Bone marrow (tissue), 2 donors: ENCODE data around the gene PRLR.
"Not testable (repeated sequence)": the region's sequence is repeated elsewhere in the genome, so short reads cannot be mapped to it uniquely, and the experiment has no call there.

ENCODE experiments used
- DNase-seq, 2 donors: peaks; one replicate each; lab custom pipeline; 2025; lab: John Stamatoyannopoulos, UW

PRLR gene

DNA sequence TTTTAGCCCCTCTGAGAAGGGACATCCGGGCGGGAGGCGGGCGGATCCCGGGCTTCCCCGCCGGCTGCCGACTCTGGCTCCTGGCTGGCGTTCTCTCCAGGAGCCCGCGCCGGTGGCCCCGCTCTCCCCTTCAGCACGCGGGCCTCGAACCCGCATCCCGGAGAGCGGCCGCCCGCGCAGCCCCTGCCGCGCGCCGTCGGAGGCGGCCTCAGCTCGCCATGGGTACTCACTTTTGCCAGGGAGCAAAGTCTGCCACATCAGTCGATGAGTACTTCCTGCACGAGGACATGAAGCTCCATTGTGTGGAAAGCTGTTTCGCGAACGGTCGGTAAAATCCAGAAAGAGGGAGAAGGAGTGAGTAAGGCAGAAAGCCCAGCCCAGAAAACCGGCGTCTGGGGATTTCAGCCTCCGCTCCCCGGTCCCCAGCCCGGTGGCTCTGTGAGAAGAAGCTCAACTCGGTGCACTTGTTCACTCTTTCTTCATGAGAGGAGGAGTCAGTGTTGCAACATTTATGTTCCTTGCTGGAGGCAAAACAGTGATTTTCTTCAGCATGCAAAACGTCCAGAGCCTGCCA, at the start of gene PRLR:
PRLR (minus strand) TSS at position 450 of the 574 bp plus-strand sequence. CDS start 140,867 bp downstream, outside the sequence.
- DNase-seq, result peak in 1 of 2 donors; percentile 20

GRCh38 chr5:35274839-35275509, 44.7 kb upstream of the PRLR start:
- no peak for DNase-seq

- no peak for DNase-seq
Measured at GRCh38 chr5:35269006-35269405, 38.7 kb upstream of the PRLR start.

DNA sequence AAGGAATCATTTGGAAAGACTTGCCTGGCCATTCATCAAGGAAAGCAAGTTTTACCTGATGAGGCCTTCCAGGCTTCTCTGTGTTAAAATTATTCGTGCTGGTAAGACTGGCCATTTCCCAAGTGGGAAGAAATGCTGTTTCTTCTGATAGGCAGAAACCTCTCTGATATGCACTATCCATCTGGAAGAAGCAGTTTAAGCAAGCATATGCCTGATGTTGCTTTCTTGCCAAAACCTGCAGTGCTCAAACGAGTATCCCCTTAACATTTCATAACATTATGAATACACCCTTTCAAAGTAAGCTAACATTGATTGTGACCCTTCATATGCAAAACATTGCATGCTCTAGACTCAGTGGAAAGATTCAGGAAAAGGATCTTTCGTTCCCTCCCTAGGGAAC, 36.0 kb upstream of the PRLR start:
- no peak for DNase-seq

DNA sequence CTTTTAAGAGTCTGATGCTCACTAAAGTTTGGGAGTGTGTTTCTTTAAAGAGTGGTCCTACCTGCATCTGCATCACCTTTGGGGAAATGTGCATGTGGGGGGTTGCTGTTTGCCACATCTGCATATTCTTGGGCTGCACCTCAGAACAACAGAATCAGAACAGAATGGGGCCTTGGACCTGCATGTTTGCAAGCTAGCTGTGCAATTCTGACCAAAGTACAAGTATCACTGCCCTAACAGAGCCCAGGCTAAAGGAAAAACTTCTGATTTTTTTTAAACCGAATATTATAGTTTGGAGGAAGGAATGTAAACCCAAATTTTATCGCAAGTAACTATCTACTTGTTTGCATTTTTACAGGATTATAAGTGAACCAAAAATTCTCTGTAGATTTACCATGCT, 34.2 kb upstream of the PRLR start:
- no peak for DNase-seq

GRCh38 chr5:35263266-35263877, 33.1 kb upstream of the PRLR start:
- no peak for DNase-seq

- DNase-seq, result no peak
Measured at GRCh38 chr5:35253582-35253981, 23.3 kb upstream of the PRLR start.

DNA sequence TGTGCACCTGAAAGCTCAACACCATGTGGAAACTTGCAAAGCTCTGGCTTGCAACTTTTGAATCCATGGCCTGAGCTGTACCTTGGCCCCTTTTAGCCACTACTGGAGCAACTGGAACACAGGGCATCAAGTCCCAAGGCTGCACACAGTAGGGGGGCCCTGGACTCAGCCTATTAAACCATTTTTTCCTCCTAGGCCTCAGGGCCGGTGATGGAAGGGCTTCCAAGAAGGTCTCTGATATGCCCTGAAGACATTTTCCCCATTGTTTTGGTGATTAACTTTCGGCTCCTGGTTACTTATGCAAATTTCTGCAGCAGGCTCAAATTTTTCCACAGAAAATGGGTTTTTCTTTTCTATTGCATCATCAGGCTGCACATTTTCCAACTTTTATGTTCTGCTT, 22.7 kb upstream of the PRLR start:
- no peak for DNase-seq

DNA sequence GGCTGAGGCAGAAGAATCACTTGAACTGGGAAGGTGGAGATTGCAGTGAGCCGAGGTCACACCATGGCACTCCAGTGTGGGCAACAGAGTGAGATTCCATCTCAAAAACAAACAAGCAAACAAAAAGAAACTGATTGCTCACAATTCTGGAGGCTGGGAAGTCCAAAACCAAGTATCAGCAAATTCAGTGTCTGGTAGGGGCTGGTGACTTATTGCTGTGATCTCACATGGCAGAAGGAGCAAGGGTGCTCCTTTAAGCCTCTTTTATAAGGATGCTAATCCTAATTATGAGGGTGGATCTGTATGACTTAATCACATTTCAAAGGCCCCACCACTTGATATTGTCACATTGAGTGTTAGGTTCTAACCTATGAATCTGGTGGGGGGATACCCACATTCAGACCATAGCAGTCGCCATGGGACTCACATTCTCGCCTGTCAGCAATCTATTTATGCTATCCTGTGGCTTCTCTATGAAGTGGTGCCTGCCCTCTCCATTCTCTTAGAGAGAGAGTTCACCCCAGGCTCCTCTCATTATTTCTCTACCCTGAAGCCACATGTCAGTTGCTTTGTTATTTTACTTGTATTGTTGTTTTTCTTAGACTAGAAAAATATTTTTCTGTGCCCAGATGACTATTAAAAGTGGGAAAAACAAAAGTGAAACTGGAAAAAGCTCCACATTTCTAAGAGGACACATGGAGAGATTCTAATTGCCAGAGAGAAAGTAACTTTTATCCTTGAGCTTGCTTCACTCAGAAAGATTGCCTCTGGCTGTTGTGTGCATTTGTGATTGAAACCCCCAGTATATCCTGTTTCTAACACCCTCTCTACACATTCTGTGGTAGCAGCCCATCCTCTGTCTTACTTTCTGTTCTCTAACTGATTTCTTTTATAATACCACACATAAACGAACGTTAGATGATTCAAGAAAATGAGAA, 18.8 kb upstream of the PRLR start:
- DNase-seq, result no peak

- no peak for DNase-seq
Measured at GRCh38 chr5:35247648-35248034, 17.4 kb upstream of the PRLR start.

GRCh38 chr5:35246900-35247647, 16.8 kb upstream of the PRLR start:
- DNase-seq, result no peak

DNA sequence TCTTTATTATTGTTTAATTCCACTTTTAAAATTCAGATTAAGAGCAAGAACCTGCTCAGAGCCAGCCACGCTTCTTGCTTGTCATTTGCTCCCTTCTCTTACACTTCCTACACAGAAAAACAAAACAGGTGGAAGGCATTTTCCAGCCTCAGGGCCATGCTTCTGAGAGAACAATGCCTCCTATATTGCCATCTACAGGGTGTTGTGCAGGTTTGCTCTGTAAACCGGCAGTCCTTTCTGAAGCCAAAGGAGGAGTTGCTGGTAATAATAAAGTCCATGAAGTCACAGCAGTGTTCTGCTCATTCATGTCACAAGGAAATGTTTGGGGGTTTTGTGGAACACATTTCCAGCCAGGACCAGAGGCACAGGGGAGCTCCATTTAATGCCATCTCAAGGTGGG, 16.1 kb upstream of the PRLR start:
- DNase-seq, result no peak

DNA sequence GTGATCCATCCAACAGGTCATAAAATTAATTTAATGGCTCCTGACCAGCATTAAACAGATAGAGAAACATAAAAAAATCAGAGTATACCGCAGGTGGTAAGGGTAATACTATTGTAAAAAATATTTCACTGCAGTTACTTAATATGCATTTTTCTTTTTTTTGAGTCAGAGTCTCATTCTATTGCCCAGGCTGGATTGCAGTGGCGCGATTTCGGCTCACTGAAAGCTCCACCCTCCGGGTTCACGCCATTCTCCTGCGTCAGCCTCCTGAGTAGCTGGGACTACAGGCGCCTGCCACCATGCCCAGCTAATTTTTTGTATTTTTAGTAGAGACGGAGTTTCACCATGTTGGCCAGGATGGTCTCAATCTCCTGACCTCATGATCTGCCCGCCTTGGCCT, 15.1 kb upstream of the PRLR start:
- not testable (repeated sequence) for DNase-seq

DNA sequence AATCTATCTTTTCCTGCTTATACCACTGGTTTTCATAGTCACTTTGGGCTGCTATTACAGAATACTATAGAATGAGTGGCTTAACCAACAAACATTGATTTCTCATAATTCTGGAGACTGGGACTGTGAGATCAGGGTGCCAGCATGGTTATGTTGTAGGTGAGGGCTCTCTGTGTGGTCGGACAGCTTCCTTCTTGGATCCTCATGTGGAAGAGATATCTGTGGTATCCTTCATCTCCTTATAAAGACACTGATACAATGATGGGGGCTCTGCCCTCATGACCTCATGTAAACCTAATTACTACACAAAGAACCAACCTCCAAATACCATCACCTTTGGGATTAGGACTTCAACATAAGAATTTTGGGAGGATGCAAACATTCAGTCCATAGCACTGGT, 13.9 kb upstream of the PRLR start:
- DNase-seq, result no peak

- no peak for DNase-seq
Measured at GRCh38 chr5:35242702-35243258, 12.5 kb upstream of the PRLR start.

DNA sequence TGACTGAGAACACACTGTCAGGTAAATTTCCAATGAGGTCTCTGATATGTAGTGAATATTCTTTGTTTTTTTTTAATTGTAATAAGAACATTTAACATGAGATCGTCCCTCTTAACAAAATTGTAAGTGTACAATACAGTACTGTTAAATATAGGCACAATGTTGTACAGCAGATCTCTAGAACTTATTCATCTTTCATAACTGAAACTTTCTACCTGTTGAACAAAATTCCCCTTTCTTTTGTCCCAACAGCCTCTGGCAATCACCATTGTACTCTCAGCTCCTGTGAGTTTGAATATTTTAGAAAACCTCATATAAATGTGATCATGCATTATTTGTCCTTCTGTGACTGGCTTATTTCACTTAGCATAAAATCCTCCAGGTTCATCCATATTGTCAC, 10.6 kb upstream of the PRLR start:
- DNase-seq, result no peak

GRCh38 chr5:35239911-35240610, 9.8 kb upstream of the PRLR start:
- no peak for DNase-seq

- DNase-seq, result no peak
Measured at GRCh38 chr5:35239476-35239875, 9.2 kb upstream of the PRLR start.

DNA sequence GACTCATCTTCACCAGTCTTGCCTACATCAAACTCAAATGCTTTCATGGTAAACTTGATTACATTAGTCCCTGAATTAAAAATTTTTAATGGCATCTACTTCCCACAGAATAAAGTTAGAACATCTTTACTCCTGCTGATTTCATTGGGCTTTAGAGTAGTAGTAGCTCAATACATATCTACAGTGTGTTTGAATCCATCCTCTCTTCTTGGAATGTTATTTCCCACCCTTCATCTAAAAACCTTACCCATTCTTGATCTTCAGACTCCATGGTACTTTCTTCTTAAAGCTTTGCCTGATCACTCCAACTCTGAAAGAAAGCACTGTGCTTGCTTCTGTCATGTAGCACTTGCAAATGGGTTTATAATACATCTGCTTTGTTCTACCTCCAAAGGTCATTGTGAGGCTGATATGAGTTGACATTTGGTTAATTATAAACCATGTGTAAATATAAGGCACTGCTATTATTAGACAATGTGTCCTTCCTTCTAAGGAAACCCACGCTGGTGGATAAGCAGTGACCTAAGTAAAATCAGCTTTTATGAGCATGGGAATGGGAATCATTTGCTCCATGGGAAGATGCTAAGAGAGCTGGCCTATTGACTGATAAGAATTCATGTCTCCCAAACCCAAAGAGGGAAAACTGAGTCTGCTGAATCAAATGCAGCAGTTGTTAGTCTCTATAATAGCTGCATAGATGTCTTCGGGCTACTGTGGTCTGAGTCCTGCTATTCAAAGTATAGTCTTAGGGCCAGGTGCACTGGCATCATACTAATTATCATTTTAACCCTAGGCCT, 7.5 kb upstream of the PRLR start:
- DNase-seq, result no peak

GRCh38 chr5:35236770-35237169, 6.5 kb upstream of the PRLR start:
- DNase-seq, result no peak
